ENCODE measurements around the gene EPM2A.

DNA sequence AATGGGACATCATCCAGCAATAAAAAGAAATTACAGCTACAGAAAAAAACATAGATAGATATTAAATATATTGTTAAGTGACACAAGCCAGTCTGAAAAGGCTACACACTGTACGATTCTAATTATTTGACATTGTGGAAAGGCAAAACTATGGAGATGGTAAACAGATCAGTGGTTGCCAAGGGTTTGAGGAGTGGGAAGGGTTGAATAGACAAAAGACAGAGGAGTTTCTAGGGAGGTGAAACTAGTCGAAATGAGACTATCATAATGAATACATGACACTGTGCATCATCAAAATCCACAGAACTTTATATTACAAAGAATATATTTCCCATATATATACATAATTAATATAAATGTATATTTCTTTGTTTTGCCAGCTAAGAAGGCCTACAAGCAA, 9.8 kb downstream of the EPM2A start:
- TF ChIP-seq SMC3 (IDR thresholded peaks at IDR 0.05) (no peak), POLR2A (IDR thresholded peaks at IDR 0.05; ENCODE audit: low read length) (no peak), FOSL2 (IDR thresholded peaks at IDR 0.05) (no peak), FOSL2 (CRISPR knock-in tag; IDR thresholded peaks at IDR 0.05) (no peak), HOXA7 (CRISPR knock-in tag; IDR thresholded peaks at IDR 0.05) (no peak), EP300 (IDR thresholded peaks at IDR 0.05) (no peak), ZC3H11A (IDR thresholded peaks at IDR 0.05) (no peak), TFCP2L1 (CRISPR knock-in tag; IDR thresholded peaks at IDR 0.05) (no peak), ESRRA (IDR thresholded peaks at IDR 0.05; ENCODE audit: borderline replicate concordance, low read length) (no peak), JUN (IDR thresholded peaks at IDR 0.05) (no peak), KDM1A (IDR thresholded peaks at IDR 0.05; ENCODE audit: low read depth) (no peak), CEBPB (IDR thresholded peaks at IDR 0.05) (no peak)
- TF ChIP-seq, protein P1, sequence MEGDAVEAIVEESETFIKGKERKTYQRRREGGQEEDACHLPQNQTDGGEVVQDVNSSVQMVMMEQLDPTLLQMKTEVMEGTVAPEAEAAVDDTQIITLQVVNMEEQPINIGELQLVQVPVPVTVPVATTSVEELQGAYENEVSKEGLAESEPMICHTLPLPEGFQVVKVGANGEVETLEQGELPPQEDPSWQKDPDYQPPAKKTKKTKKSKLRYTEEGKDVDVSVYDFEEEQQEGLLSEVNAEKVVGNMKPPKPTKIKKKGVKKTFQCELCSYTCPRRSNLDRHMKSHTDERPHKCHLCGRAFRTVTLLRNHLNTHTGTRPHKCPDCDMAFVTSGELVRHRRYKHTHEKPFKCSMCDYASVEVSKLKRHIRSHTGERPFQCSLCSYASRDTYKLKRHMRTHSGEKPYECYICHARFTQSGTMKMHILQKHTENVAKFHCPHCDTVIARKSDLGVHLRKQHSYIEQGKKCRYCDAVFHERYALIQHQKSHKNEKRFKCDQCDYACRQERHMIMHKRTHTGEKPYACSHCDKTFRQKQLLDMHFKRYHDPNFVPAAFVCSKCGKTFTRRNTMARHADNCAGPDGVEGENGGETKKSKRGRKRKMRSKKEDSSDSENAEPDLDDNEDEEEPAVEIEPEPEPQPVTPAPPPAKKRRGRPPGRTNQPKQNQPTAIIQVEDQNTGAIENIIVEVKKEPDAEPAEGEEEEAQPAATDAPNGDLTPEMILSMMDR (IDR thresholded peaks at IDR 0.05): no peak
- TF ChIP-seq, protein P2, sequence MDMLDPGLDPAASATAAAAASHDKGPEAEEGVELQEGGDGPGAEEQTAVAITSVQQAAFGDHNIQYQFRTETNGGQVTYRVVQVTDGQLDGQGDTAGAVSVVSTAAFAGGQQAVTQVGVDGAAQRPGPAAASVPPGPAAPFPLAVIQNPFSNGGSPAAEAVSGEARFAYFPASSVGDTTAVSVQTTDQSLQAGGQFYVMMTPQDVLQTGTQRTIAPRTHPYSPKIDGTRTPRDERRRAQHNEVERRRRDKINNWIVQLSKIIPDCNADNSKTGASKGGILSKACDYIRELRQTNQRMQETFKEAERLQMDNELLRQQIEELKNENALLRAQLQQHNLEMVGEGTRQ (IDR thresholded peaks at IDR 0.05): no peak

Data from A549 (cell line).